AG04450 (cell line): ENCODE data around the gene TRIM32. TPM values are rescaled to one million over a fixed set of nuclear protein-coding genes. Genes with fewer than 3 reads are reported as not detected.

ENCODE experiments used
- CTCF ChIA-PET: fragments of 300-600, 350-600 bp; formaldehyde crosslinking; extraction: SDS; loops from one replicate; lab custom pipeline; 2022; ENCODE audit warnings: antibody characterized with exemption, inconsistent platforms; lab: Charles Lee
- POLR2A ChIA-PET: fragments of 350-600 bp; formaldehyde crosslinking; extraction: SDS; loops from one replicate; lab custom pipeline; 2021; ENCODE audit warnings: antibody characterized with exemption, inconsistent platforms; lab: Yijun Ruan, JAX
- DNase-seq: peaks from one replicate; pipeline ENCODE4 v3.0.0-alpha.2; 2011; ENCODE audit warnings: low read depth, low spot score
- H3K27ac ChIP-seq: one replicate; pipeline ENCODE4 v1.5.1; 2012; ENCODE audit warnings: low read depth, low read length, control low read depth
- H3K27me3 ChIP-seq: one replicate; pipeline ENCODE4 v1.6.0; 2012; ENCODE audit warnings: low read length; ENCODE audit not compliant: control insufficient read depth, insufficient read depth
- H3K4me3 ChIP-seq: 2 replicates; pipeline ENCODE4 v1.5.1; 2011; ENCODE audit warnings: mild to moderate bottlenecking, low read depth, low read length, control low read depth
- H3K9me3 ChIP-seq: 2 replicates; pipeline ENCODE4 v1.5.1; 2012; ENCODE audit warnings: low read length; ENCODE audit not compliant: control insufficient read depth, insufficient read depth
- CTCF ChIP-seq: IDR thresholded peaks from 2 replicates; pipeline ENCODE4 v1.5.1; 2011; ENCODE audit warnings: low read depth, low read length, control low read depth, inconsistent platforms
- polyA plus RNA-seq: library from polyadenylated mRNA; depleted of rRNA; stranded (reverse); fragments of >200 nt; gene quantifications from 2 replicates; pipeline ENCODE4 v1.2.3, GENCODE V29; 2011

TRIM32 gene
- polyA plus RNA-seq, 1 experiment = 24.5 TPM

GRCh38 chr9:116721411-116721810, 34.3 kb downstream of the TRIM32 start:
- Histone ChIP-seq H3K9me3 (no peaks in the 10 kb centered on the region), H3K27ac (no peak overlapping the region), H3K4me3 (no peak overlapping the region), H3K27me3 (peaks cover 2% of the 10 kb centered on the region)
- CTCF ChIA-PET = interaction anchor here (0.9 to 1.5 kb wide), 2 partner anchors 16 to 139 kb away, joined by 6 to 7 read pairs; no protein-coding TSS in a partner anchor
- POLR2A ChIA-PET = no interaction called here
- TF ChIP-seq CTCF = no peak
- no peak for DNase-seq

GRCh38 chr9:116721944-116722343, 34.8 kb downstream of the TRIM32 start:
- Histone ChIP-seq H3K27me3 (peaks cover 2% of the 10 kb centered on the region), H3K27ac (no peak overlapping the region), H3K4me3 (no peak overlapping the region), H3K9me3 (no peaks in the 10 kb centered on the region)
- CTCF ChIA-PET = interaction anchor here (1.5 kb wide), 1 partner anchor 15 kb away, joined by 7 read pairs; no protein-coding TSS in a partner anchor
- no peak for TF ChIP-seq CTCF
- no peak for DNase-seq
- POLR2A ChIA-PET = no interaction called here

GRCh38 chr9:116724123-116724522, 37.0 kb downstream of the TRIM32 start:
- no peaks in the 10 kb centered on the region for H3K9me3 ChIP-seq
- no peak overlapping the region for H3K4me3 ChIP-seq
- no peak for DNase-seq
- CTCF ChIA-PET = interaction anchor here (6.9 kb wide), 1 partner anchor 12 kb away, joined by 69 read pairs; no protein-coding TSS in a partner anchor
- H3K27ac ChIP-seq = no peak overlapping the region
- H3K27me3 ChIP-seq = peaks cover 2% of the 10 kb centered on the region
- no peak for TF ChIP-seq CTCF
- POLR2A ChIA-PET = no interaction called here

- H3K27ac ChIP-seq = no peak overlapping the region
- TF ChIP-seq CTCF = no peak
- H3K27me3 ChIP-seq = no peaks in the 10 kb centered on the region
- no peaks in the 10 kb centered on the region for H3K9me3 ChIP-seq
- ChIA-PET POLR2A (no interaction called here), CTCF (interaction anchor here (6.9 to 18.2 kb wide), 2 partner anchors 10 to 134 kb away, joined by 69 to 558 read pairs; no protein-coding TSS in a partner anchor)
- DNase-seq = no peak
- H3K4me3 ChIP-seq = no peak overlapping the region
Observed at GRCh38 chr9:116726602-116727001, 39.5 kb downstream of the TRIM32 start.

GRCh38 chr9:116733010-116733641, 46.0 kb downstream of the TRIM32 start:
- DNase-seq = no peak
- TF ChIP-seq CTCF = no peak
- Histone ChIP-seq H3K27me3 (peaks cover 2% of the 10 kb centered on the region), H3K4me3 (no peak overlapping the region), H3K9me3 (no peaks in the 10 kb centered on the region), H3K27ac (no peak overlapping the region)
- CTCF ChIA-PET = interaction anchor here (18.2 kb wide), 1 partner anchor 127 kb away, joined by 558 read pairs; no protein-coding TSS in a partner anchor
- POLR2A ChIA-PET = no interaction called here
